ENCODE measurements around the gene GTSE1.
"Not testable (repeated sequence)": the region's sequence is repeated elsewhere in the genome, so short reads cannot be mapped to it uniquely, and the experiment has no call there.

- TF ChIP-seq CTCF, EZH2 (IDR thresholded peaks at IDR 0.05): not testable (repeated sequence)
These were observed 31.0 kb upstream of the GTSE1 start for GRCh38 chr22:46265627-46266026.
